H9 (cell line): ENCODE measurements around the gene GRK1. TPM values are rescaled to one million over a fixed set of nuclear protein-coding genes. Genes with fewer than 3 reads are reported as not detected.
A peak's percentile ranks its signal among the peaks of the same experiment; 100 is the strongest.
"Not testable (repeated sequence)": the region's sequence is repeated elsewhere in the genome, so short reads cannot be mapped to it uniquely, and the experiment has no call there.

Experiments used
- DNase-seq: peaks from one replicate; pipeline ENCODE4 v3.0.0-alpha.2; 2017
- H2AFZ ChIP-seq: one replicate; pipeline ENCODE4 v1.6.1; 2013; ENCODE audit warnings: mild to moderate bottlenecking, low read length, control low read depth, moderate library complexity
- H2AK5ac ChIP-seq: 2 replicates; pipeline ENCODE4 v1.6.1; 2013; ENCODE audit warnings: low read length, control low read depth, mixed read lengths; ENCODE audit not compliant: insufficient read length
- H2BK120ac ChIP-seq: one replicate; pipeline ENCODE4 v1.6.1; 2013; ENCODE audit warnings: low read depth, mild to moderate bottlenecking, low read length, control low read depth, inconsistent platforms; ENCODE audit not compliant: poor library complexity, severe bottlenecking
- H2BK12ac ChIP-seq: 2 replicates; pipeline ENCODE4 v1.6.1; 2013; ENCODE audit warnings: low read length, control low read depth, mixed read lengths, low read depth; ENCODE audit not compliant: insufficient read length
- H2BK15ac ChIP-seq: 2 replicates; pipeline ENCODE4 v1.6.1; 2013; ENCODE audit warnings: low read depth, low read length, control low read depth
- H2BK20ac ChIP-seq: one replicate; pipeline ENCODE4 v1.6.1; 2013; ENCODE audit warnings: low read depth, mild to moderate bottlenecking, low read length, control low read depth, inconsistent platforms; ENCODE audit not compliant: poor library complexity, severe bottlenecking
- H2BK5ac ChIP-seq: 2 replicates; pipeline ENCODE4 v1.6.1; 2013; ENCODE audit warnings: low read length, control low read depth, mixed read lengths; ENCODE audit not compliant: insufficient read length
- H3K14ac ChIP-seq: 2 replicates; pipeline ENCODE4 v1.6.1; 2013; ENCODE audit warnings: low read length, control low read depth; ENCODE audit not compliant: insufficient read depth
- H3K18ac ChIP-seq: 2 replicates; pipeline ENCODE4 v1.6.1; 2013; ENCODE audit warnings: low read depth, mild to moderate bottlenecking, mixed read lengths, low read length, control low read depth; ENCODE audit not compliant: insufficient read length
- H3K23ac ChIP-seq: 2 replicates; pipeline ENCODE4 v1.6.1; 2013; ENCODE audit warnings: low read length, control low read depth, mixed read lengths, low read depth; ENCODE audit not compliant: insufficient read length
- H3K23me2 ChIP-seq: 2 replicates; pipeline ENCODE4 v1.6.1; 2013; ENCODE audit warnings: low read depth, mild to moderate bottlenecking, mixed read lengths, low read length, control low read depth; ENCODE audit not compliant: insufficient read length, poor library complexity, severe bottlenecking
- H3K27ac ChIP-seq: 2 replicates; pipeline ENCODE4 v1.5.1; 2013; ENCODE audit warnings: low read length, control low read depth, mixed read lengths, low read depth; ENCODE audit not compliant: insufficient read length
- H3K27me3 ChIP-seq: 2 replicates; pipeline ENCODE4 v1.6.1; 2013; ENCODE audit warnings: low read length, control low read depth, inconsistent platforms; ENCODE audit not compliant: insufficient read depth
- H3K4ac ChIP-seq: 2 replicates; pipeline ENCODE4 v1.6.1; 2013; ENCODE audit warnings: low read depth, mild to moderate bottlenecking, control low read depth, inconsistent platforms, low read length, moderate library complexity
- H3K4me1 ChIP-seq: 2 replicates; pipeline ENCODE4 v1.6.1; 2013; ENCODE audit warnings: low read length, control low read depth, inconsistent platforms; ENCODE audit not compliant: insufficient read depth
- H3K4me2 ChIP-seq: 2 replicates; pipeline ENCODE4 v1.6.1; 2013; ENCODE audit warnings: low read length, control low read depth, mixed read lengths; ENCODE audit not compliant: insufficient read length, insufficient read depth
- H3K56ac ChIP-seq: 2 replicates; pipeline ENCODE4 v1.6.1; 2013; ENCODE audit warnings: low read depth, mild to moderate bottlenecking, mixed read lengths, low read length, control low read depth; ENCODE audit not compliant: insufficient read length
- H3K79me1 ChIP-seq: 2 replicates; pipeline ENCODE4 v1.6.1; 2013; ENCODE audit warnings: low read depth, mild to moderate bottlenecking, moderate library complexity, low read length, control low read depth, inconsistent platforms; ENCODE audit not compliant: insufficient read depth, poor library complexity, severe bottlenecking
- H3K79me2 ChIP-seq: 2 replicates; pipeline ENCODE4 v1.6.1; 2013; ENCODE audit warnings: low read length, control low read depth, inconsistent platforms; ENCODE audit not compliant: insufficient read depth
- H3K9ac ChIP-seq: 2 replicates; pipeline ENCODE4 v1.6.1; 2013; ENCODE audit warnings: low read length, control low read depth, mixed read lengths; ENCODE audit not compliant: insufficient read length; ENCODE audit errors: extremely low read depth
- H3K9me3 ChIP-seq: one replicate; pipeline ENCODE4 v1.6.1; 2013; ENCODE audit warnings: low read depth, low read length, inconsistent platforms; ENCODE audit not compliant: control insufficient read depth
- H3T11ph ChIP-seq: one replicate; pipeline ENCODE4 v1.6.1; 2013; ENCODE audit warnings: mild to moderate bottlenecking, low read length, control low read depth, inconsistent platforms
- H4K20me1 ChIP-seq: one replicate; pipeline ENCODE4 v1.6.1; 2013; ENCODE audit not compliant: control insufficient read depth, insufficient read length, insufficient read depth
- H4K5ac ChIP-seq: 2 replicates; pipeline ENCODE4 v1.6.1; 2013; ENCODE audit warnings: low read depth, mild to moderate bottlenecking, mixed read lengths, low read length, control low read depth; ENCODE audit not compliant: insufficient read length
- H4K8ac ChIP-seq: replicated peaks from 2 replicates; pipeline ENCODE4 v1.6.1; 2013; ENCODE audit warnings: low read length, control low read depth, mixed read lengths, low read depth; ENCODE audit not compliant: insufficient read length
- H4K91ac ChIP-seq: 2 replicates; pipeline ENCODE4 v1.6.1; 2013; ENCODE audit warnings: low read depth, mild to moderate bottlenecking, moderate library complexity, mixed read lengths, low read length, control low read depth; ENCODE audit not compliant: insufficient read length
- H3K27ac Mint-ChIP-seq, 3 experiments: 2 replicates in 2 of 3; 3 replicates in 1 of 3; pipeline ENCODE4 v1.8.0; 2020 to 2021; ENCODE audit warnings: mixed read lengths in 3 of 3, mild to moderate bottlenecking in 1 of 3, moderate library complexity in 1 of 3
- H3K27me3 Mint-ChIP-seq: 2 replicates; pipeline ENCODE4 v1.8.0; 2021; ENCODE audit warnings: low read depth, mild to moderate bottlenecking, moderate library complexity, mixed read lengths
- H3K36me3 Mint-ChIP-seq, 3 experiments: 2 replicates in 2 of 3; 3 replicates in 1 of 3; pipeline ENCODE4 v1.8.0; 2020 to 2021; ENCODE audit warnings: low read depth in 3 of 3, mixed read lengths in 3 of 3; ENCODE audit not compliant: insufficient read depth in 1 of 3
- H3K4me1 Mint-ChIP-seq, 2 experiments: 2 replicates each; pipeline ENCODE4 v1.8.0; 2020; ENCODE audit warnings: mixed read lengths in 2 of 2
- H3K4me3 Mint-ChIP-seq, 2 experiments: 2 replicates in 1 of 2; 3 replicates in 1 of 2; pipeline ENCODE4 v1.8.0; 2020 to 2021; ENCODE audit warnings: mild to moderate bottlenecking in 2 of 2, mixed read lengths in 2 of 2, moderate library complexity in 1 of 2
- H3K9me3 Mint-ChIP-seq, 2 experiments: 2 replicates in 1 of 2; 3 replicates in 1 of 2; pipeline ENCODE4 v1.8.0; 2020; ENCODE audit warnings: mild to moderate bottlenecking in 2 of 2, mixed read lengths in 2 of 2, moderate library complexity in 1 of 2
- WGBS: extraction: QIAGEN DNeasy Blood & Tissue Kit; methylation state at CpG from one replicate; pipeline ENCODE4 v1.1.7; 2013; ENCODE audit warnings: missing lambda C conversion rate, low lambda C conversion rate, mixed read lengths; ENCODE audit not compliant: insufficient read length; ENCODE audit errors: extremely low coverage; 5-methylcytosine and 5-hydroxymethylcytosine counted together
- total RNA-seq: library from RNA; stranded (reverse); gene quantifications from 2 replicates; pipeline ENCODE4 v1.2.1, GENCODE V29; 2021
- TF ChIP-seq, protein P1 (sequence below): fragments of 200-600 bp; sonication (generic); conservative IDR thresholded peaks from 3 replicates; pipeline ENCODE4 v1.8.0; 2021; ENCODE audit warnings: antibody characterized with exemption, mild to moderate bottlenecking

Gene GRK1
- total RNA-seq, 1 experiment from 2014 or later, result 0.31 TPM

DNA sequence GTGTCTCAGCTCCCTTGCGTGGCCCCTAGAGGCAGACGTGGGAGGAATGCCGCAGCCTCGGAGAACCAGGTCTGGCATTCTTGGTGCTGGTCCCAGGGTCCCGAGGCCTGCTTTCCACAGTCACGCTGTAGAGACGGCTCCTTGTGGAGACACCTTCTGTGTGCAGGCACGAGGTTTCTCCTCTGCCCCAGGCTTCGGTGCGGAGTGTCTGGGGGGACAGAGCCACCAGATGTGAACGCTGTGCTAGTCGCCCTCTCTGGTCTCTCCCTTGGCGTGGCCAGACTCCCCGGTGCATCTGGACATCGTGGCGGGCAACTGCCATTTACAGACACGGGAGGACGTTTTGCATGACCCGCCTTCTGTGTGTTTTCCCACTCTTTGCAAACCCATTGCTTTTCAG, 84.5 kb downstream of the GRK1 start:
- Histone ChIP-seq H3K56ac (no peak overlapping the region), H4K20me1 (no peaks in the 10 kb centered on the region), H3K79me2 (no peaks in the 10 kb centered on the region), H4K91ac (no peak overlapping the region), H2AK5ac (no peak overlapping the region), H3K18ac (no peak overlapping the region), H2BK5ac (no peak overlapping the region), H2AFZ (no peak overlapping the region), H4K8ac (no peak overlapping the region), H2BK15ac (no peak overlapping the region), H3K23ac (no peak overlapping the region), H3K27me3 (no peaks in the 10 kb centered on the region), H3K9me3 (no peaks in the 10 kb centered on the region), H3K4me2 (no peak overlapping the region), H3K9ac (no peak overlapping the region), H2BK12ac (no peak overlapping the region), H3K4me1 (no peaks in the 10 kb centered on the region), H3K79me1 (no peaks in the 10 kb centered on the region), H3K27ac (no peak overlapping the region), H2BK120ac (no peak overlapping the region), H3T11ph (no peak overlapping the region), H3K14ac (no peak overlapping the region), H3K4ac (no peak overlapping the region), H4K5ac (no peak overlapping the region), H2BK20ac (no peak overlapping the region), H3K23me2 (no peaks in the 10 kb centered on the region)
- Mint-ChIP-seq H3K4me1 (no peaks in the 10 kb centered on the region), H3K36me3 (peaks cover 0 to 10% (median 3%) of the 10 kb centered on the region in 3 experiments; a peak in 3 of 7 replicates), H3K4me3 (no peak overlapping the region), H3K9me3 (peaks cover 10 to 11% of the 10 kb centered on the region in 2 experiments; a peak in 4 of 5 replicates), H3K27me3 (peaks cover 11% of the 10 kb centered on the region), H3K27ac (peak overlapping the region in 1 of 3 experiments; percentile 36; a peak in 1 of 7 replicates)
- DNase-seq, result no peak
- TF ChIP-seq, protein P1, sequence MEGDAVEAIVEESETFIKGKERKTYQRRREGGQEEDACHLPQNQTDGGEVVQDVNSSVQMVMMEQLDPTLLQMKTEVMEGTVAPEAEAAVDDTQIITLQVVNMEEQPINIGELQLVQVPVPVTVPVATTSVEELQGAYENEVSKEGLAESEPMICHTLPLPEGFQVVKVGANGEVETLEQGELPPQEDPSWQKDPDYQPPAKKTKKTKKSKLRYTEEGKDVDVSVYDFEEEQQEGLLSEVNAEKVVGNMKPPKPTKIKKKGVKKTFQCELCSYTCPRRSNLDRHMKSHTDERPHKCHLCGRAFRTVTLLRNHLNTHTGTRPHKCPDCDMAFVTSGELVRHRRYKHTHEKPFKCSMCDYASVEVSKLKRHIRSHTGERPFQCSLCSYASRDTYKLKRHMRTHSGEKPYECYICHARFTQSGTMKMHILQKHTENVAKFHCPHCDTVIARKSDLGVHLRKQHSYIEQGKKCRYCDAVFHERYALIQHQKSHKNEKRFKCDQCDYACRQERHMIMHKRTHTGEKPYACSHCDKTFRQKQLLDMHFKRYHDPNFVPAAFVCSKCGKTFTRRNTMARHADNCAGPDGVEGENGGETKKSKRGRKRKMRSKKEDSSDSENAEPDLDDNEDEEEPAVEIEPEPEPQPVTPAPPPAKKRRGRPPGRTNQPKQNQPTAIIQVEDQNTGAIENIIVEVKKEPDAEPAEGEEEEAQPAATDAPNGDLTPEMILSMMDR, result no peak
- no CpG with 5 or more reads among the region's 19 CpGs for WGBS

DNA sequence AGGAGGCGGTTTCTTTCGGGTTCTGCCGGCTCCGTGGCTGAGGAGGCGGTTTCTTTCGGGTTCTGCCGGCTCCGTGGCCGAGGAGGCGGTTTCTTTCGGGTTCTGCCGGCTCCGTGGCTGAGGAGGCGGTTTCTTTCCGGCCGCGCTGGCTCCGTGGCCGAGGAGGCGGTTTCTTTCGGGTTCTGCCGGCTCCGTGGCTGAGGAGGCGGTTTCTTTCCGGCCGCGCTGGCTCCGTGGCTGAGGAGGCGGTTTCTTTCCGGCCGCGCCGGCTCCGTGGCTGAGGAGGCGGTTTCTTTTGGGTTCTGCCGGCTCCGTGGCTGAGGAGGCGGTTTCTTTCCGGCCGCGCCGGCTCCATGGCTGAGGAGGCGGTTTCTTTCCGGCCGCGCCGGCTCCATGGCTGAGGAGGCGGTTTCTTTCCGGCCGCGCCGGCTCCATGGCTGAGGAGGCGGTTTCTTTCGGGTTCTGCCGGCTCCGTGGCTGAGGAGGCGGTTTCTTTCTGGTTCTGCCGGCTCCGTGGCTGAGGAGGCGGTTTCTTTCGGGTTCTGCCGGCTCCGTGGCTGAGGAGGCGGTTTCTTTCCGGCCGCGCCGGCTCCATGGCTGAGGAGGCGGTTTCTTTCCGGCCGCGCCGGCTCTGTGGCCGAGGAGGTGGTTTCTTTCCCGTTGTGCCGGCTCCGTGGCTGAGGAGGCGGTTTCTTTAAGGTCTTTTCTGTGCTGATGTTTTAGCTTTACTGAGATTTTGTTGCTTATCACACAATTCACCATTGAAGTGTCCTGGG, 85.4 kb downstream of the GRK1 start:
- H4K20me1 ChIP-seq, result not testable (repeated sequence)

More for the DNA sequence above, 85.4 kb downstream of the GRK1 start:
- H2AFZ ChIP-seq, H2BK5ac ChIP-seq, H3K27ac Mint-ChIP-seq, H3K79me2 ChIP-seq, H3K27ac ChIP-seq, H3K9ac ChIP-seq, H3K56ac ChIP-seq, H2BK12ac ChIP-seq, H3K4ac ChIP-seq, H3K18ac ChIP-seq, H3K9me3 ChIP-seq, H3K23ac ChIP-seq, DNase-seq, H3K36me3 Mint-ChIP-seq, H3K4me1 Mint-ChIP-seq, H2AK5ac ChIP-seq, H3K27me3 ChIP-seq, H3K23me2 ChIP-seq, H3K4me3 Mint-ChIP-seq, H3K79me1 ChIP-seq, H3K4me2 ChIP-seq, H4K5ac ChIP-seq, H3T11ph ChIP-seq, H3K14ac ChIP-seq, H2BK120ac ChIP-seq, H2BK20ac ChIP-seq, H2BK15ac ChIP-seq, H4K91ac ChIP-seq, H4K8ac ChIP-seq, H3K4me1 ChIP-seq: not testable (repeated sequence)
- no CpG with 5 or more reads among the region's 78 CpGs for WGBS
- Mint-ChIP-seq H3K9me3 (peaks cover 10 to 15% of the 10 kb centered on the region in 2 experiments; a peak in 4 of 5 replicates), H3K27me3 (peaks cover 15% of the 10 kb centered on the region)
